Activated CD4-positive, alpha-beta T cell treated with anti-CD3 and anti-CD28 coated beads, Interleukin-2, amount 50 U/mL, for 48 hours (primary cell): ENCODE data around the gene FKBP2.

ENCODE experiments used
- DNase-seq, 2 experiments: peaks; one replicate each; pipeline ENCODE4 v3.0.0-alpha.2; 2020

FKBP2 gene

DNA sequence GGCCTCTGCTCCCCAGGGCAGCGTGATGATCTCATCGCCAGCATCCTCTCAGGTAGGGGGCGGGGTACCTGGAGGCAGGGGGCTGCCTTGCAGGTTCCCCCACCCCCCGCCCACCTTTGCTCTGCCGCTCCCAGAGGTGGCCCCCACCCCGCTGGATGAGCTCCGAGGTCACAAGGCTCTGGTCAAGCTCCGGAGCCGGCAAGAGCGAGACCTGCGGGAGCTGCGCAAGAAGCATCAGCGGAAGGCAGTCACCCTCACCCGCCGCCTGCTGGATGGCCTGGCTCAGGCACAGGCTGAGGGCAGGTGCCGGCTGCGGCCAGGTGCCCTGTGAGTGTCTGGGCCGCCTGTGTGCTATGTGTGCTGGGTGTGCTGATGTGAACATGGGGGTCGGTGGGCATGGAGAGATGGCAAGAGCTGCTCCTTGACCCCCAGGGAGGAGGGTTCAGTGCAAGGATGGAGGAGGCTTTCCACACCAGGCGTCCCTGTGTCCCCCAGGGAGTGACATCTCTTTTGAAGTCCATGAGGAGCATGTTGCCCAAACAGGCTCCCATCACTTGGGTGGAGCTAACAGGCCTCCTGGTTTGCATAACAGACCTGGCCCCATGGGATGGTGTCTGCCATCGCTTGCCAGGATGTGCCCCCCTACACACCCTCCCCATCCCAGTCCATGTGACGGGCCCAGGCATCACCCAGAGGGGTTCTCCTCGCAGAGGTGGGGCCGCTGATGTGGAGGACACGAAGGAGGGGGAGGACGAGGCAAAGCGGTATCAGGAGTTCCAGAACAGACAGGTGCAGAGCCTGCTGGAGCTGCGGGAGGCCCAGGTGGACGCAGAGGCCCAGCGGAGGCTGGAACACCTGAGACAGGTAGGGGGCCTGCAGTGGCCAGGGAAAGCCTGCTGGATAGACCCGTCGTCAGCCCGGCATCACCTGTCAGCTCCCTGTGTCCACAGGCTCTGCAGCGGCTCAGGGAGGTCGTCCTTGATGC is 24.6 kb downstream of the FKBP2 start:
- DNase-seq, result no peak

DNA sequence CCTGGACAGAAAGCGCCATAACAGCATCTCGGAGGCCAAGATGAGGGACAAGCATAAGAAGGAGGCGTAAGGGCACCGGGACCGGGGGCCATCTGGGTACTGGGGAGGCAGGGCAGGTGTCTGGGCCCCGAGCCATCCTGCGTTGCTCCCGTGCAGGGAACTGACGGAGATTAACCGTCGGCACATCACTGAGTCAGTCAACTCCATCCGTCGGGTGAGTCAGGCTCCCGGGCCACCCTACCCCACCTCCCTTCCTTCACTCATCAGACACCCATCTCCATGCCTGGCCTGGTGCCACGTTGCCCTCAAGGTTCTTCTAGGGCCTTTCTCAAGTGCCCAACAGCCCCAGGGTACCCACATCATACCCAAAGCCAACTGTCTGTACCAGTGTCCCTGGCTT is 25.4 kb downstream of the FKBP2 start:
- DNase-seq, result no peak

DNA sequence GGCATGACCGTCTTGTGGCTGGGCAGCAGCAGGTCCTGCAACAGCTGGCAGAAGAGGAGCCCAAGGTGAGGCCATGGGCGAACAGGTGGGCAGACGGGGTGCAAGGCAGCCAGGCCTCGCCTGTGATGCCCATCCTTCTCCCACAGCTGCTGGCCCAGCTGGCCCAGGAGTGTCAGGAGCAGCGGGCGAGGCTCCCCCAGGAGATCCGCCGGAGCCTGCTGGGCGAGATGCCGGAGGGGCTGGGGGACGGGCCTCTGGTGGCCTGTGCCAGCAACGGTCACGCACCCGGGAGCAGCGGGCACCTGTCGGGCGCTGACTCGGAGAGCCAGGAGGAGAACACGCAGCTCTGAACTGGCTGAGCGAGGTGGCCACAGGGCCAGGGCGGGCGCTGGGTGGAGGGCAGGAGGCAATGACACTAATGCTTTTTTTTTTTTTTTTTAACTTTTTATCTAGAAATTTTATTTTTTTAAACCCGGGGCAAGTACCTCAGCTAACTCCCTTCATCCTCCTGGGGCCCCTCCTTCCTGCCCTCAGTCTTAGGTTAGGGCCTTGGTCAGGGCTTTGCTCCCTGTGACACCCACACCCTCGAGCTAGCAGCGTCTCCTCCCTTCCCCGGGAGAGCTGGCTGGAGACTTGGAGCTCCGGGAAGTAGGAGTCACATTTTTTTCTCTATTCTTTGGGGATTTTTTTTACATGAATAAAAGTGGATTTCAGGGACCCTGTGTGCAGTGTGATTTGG is 26.5 kb downstream of the FKBP2 start:
- no peak for DNase-seq

DNA sequence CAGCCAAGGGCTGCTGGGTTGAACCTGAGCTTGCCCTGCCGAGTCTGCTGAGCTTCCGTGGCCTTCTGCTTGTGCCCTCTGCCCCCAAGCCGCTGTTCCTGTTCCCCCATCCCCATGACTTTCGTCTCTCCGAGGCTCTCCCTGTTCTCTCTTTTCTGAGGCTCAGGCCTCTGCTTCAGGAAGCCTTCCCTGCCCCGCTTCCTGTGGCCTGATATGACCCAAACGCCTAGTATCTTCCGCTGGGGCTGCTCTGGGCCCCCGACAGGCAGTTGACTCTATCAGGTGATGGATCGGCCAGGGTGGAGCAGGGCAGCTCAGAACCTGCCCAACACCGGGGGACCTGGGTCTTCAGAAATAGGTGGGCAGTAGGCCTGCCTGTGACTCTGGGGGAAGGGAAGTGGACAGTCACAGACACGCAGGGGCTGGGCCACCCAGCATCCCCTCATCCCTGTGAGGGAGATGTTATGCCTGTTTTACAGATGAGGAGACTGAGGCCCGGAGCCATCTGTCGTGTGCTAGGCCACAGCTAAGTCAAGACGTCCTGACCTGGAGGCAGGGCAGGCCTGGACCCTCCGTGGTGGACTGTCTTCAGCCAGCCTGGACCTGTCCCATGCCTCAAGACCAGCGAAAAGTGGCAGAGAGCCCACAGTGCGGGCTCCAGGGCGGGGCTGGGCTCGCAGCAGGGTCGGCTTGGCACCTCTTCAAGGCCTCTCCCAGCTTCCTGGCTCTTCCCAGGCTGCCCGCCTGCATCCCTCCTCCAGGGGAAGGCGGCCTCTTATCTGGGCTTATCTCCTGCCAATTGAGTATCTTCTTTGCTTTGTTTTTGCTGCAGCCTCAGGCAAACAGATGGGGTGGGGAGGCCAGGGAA is 27.4 kb downstream of the FKBP2 start:
- DNase-seq, result peak in 1 of 2 experiments; percentile 11

DNA sequence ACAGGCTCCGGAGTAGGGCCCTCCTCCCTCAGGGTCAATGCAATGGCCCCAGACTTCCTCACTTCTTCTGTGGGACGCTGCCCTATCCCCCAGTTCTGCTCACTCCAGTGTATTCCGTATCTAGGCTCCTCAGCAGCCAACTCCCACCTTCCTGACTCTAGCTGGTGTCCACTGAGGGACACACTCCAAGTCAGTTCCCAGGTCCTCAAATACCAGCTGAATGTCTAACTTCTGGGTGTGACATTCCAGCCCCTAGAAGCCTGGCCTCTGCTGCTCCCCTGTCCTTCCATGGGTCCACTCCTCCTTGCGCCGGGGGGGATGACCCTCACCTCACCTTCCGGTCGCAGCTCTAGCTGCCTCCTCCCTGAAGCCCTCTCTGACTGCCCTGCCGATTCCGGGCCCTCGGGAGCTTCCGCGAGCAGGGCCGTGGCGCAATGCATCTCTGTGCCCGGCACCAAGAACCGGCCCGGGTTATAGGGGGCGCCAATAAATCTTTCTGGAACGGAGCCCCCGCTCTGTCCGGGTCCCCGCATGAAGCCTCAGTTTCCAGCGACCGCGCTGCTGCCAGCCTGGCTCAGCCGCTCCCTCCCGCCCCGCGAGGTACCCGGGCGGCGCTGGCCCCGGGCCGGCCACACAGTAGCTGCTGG is 28.1 kb downstream of the FKBP2 start:
- peak; percentile 56 to 60 for DNase-seq

DNA sequence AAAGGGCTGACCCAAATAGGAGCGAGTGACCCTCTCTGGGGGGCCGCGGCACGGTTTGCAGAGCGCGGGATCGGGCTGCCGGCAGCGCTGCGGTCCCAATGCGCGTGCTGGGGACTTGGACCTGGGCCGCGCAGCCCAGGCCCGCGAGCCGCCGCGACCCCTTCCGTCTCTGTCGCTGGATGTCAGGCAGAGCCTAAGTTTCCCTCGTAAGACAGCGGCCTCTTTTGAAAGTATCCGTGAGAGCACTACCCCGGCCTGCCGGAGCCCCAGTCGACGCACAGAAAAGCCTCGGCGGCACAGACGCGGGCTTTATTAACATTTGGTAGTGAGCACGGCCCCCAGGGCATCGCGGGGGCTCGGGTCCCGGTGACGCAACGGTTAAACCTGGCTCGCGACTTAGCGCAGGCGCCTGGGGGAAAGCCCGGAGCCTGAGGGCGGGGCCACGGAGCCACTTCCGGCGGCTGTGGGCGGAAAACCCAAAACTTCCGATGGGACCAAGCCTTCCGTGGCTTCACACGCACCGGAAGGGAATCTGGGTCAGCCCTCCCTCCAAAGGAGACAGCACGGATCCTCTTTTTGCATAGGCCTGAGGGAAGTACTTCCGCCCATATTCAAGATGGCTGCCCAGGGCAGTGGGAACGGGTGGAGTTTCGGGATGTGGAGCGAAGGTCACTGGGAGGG is 28.8 kb downstream of the FKBP2 start:
- DNase-seq, result peak; percentile 98 to 99

DNA sequence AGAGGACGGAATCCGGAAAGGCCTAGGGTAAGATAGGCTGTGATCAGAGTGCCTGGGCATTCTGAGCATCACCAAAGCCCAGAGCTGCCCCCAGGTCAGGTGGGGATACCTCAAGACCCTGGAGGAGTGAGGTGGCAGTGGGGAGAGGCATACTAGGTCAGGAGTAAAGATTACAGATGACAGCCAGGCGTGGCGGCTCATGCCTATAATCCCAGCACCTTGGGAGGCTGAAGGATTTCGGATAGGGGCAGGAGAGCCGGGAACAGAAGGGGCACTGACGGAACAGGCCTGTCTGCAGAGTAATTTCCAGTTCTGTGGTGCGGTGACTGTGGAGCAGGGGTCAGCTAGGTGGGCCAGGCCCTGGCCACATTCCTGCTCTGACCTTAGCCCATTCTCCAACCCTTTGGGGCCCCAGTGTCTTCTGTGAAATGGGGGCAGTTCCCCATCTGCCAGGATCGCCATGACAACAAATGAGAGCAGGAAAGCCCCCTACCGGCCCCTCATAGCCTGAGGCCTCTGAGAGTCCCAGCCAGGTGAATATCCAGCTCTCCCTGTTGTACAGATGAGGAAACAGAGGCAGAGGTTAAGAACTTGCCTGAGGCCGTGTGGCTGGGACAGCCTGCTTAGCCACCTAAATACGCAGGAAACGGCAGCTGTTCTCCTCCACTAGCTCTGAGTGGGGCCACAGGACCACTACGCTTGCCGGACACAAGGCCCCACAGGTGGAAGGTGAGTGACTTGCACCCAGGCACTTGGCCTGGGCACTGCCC is 34.3 kb downstream of the FKBP2 start:
- DNase-seq, result no peak

DNA sequence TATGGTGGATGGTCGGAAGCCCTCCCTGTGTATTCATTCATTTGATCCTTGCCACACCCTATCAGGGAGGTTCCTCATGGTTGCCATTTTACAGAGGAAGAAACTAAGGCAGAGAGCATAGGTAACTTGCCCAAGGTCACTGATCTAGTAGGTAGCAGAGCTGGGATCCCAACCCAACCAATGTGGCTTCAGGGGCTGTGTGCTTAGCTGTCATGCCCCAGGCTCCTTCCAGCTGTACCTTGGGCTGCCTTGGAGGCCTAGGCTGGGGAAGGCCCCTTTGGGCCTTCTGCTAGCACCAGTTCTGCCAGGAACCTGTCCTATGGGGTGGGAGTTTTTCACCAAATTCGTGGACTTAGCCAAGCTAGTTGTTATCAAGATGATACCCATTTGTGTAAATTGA is 34.9 kb downstream of the FKBP2 start:
- DNase-seq, result no peak

DNA sequence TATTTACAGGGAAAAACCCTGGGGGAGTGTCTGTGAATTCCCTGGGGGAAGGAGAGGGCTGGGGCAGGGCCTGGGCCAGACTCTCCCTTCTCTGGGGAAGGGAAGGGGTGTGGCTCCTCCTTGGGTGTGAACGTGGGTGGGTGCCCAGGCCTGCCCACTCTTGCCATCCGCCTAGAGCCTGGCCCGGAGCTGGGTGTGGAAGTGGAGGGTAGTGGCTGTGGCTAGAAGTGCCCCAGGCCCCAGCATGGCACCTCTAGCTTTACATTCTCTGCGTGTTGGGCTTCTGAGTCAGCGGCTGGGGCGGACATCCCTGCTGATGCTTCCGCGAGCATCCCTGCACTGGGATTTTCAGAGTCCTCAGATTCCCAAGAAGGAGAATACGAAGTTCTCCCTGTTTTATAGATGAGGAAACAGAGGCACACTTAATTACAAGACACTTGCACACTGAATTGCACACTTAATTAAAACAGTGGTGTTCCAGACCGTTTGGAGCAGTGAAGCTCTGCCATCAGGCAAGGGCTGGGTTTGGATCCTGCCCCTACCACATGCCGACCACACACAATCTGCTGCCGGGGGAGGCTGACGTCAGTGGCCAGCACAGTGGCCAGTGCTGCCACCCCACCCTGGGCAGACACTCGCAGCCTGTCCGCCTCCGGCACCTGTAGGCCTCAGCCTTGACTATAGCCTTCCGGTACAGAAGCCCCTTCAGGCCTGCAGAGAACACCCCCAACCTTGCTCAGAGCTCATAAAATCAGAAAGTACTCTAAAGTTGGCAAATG is 35.9 kb downstream of the FKBP2 start:
- no peak for DNase-seq

DNA sequence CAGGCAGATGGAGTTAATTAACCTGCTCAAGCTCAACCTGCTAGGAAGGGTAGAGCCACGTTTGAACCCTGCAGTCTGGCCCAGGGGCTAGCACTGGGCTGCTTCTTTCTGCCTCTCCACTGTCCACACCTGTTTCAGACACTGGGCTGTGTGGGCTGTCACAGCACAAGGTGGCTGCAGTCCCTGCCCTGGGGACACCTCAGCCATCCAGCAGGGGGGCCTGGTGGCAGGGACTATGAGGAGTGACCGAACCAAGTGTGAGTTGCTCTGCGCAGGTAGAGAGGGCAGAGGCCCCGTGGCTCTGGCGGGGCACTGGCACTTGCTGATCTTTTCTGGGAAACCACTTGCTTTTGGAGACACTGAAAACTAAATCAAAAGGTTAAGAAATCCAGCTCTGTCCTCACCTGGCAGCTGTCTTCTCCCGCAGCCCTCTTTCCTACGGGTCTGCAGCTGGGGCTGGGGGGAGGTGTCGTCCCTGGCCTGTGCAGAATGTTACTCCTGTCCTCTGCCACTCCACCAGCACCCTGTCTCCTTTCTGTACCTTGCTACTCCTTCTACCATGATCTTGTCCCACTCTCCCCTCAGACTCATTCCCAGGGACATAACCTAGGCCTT is 37.8 kb downstream of the FKBP2 start:
- no peak for DNase-seq

DNA sequence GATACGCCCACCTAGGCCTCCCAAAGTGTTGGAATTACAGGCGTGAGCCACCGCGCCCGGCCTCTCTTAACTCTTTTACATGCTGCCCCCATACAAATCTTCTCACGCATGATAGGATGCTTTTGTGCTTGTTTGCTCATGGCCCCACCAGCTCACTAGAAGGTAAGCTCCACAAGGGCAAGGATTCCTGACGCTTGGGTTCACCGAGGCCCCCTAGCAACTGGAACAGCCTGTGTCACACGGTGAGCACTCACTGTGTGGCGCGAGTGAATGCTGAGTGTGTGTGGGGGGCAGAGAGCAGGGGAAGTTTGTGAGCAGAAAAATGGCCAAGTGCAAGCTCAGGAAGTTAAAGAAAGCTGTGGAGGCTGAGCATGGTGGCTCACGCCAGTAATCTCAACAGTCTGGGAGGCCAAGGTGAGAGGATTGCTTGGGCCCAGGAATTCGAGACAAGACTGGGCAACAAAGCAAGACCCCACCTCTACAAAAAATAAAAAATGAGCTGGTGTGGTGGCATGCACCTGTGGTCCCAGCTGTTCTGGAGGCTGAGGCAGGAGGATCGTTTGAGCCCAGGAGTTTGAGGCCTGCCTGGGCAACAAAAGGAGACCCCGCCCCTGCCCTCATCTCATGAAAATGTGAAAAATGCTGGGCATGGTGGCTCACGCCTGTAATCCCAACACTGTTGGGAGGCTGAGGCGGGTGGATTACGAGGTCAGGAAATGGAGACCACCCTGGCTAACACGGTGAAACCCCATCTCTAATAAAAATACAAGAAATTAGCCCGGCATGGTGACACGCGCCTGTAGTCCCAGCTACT is 41.3 kb downstream of the FKBP2 start:
- DNase-seq, result no peak

DNA sequence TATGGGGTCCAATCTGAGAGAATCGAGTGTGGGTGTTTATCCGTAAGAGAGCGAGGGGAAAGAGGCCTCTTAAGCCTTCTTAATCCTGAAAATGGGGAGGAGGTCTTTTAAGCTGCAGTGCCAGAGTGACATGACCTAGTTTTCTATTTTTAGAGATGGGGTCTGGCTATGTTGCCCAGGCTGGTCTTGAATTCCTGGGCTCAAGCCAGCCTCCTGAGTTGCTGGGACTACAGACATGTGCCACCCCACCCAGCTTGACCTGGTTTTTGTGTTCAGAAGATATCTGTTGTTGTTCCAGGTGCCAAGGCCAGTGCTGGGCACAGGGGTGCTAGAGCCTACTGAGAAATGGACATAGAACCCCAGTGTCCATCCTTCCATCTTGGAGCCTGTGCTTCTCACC is 42.2 kb downstream of the FKBP2 start:
- DNase-seq, result no peak

DNA sequence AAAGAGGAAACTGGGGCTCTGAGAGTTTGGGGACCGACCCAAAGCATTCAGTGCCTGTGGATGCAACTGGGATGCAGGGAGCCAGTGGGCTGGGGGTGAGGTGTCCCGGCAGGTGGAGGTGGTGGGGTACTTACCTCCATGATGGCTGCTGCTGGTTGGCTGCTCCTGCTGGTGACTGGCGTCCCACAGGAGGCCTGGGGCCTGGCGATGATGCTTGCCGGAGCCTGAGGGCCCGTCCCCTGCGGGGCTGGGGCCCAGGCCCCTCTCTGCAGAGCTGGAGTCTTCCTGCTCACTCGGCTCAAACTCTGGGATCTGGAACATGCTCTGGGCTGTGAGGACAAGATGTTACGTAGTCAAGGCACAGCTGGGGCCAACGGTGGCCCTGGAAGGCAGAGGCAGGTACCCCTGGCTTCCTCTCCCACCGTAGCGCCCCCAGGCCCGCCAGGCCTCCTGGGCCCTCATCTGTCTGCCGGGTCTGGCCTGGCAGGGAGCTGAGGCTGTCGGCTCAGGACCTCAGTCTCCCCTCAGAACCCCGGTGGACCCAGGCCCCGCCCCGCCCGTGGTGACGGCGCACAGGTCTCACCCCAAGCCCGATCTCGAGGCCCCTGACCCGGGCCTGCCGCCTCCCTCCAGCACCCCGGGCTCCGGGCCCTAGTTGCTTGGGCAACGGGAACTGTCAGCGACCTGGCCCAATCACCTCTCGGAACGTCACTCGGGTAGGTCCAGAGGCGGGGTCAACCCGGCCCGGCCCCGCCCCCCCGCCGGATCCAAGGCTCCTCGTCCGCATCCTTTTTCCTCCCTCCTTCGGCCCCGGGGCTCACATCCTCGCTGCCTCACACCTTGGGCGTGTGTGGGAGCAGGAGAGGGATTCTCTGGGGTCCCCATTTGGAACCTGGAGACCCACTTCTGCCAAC is 43.4 kb downstream of the FKBP2 start, which contains the start of gene BAD:
TSS of gene BAD (minus strand) at position 618 of the 914 bp plus-strand sequence. CDS start at position 321, 297 bp downstream.
- peak; percentile 95 for DNase-seq

DNA sequence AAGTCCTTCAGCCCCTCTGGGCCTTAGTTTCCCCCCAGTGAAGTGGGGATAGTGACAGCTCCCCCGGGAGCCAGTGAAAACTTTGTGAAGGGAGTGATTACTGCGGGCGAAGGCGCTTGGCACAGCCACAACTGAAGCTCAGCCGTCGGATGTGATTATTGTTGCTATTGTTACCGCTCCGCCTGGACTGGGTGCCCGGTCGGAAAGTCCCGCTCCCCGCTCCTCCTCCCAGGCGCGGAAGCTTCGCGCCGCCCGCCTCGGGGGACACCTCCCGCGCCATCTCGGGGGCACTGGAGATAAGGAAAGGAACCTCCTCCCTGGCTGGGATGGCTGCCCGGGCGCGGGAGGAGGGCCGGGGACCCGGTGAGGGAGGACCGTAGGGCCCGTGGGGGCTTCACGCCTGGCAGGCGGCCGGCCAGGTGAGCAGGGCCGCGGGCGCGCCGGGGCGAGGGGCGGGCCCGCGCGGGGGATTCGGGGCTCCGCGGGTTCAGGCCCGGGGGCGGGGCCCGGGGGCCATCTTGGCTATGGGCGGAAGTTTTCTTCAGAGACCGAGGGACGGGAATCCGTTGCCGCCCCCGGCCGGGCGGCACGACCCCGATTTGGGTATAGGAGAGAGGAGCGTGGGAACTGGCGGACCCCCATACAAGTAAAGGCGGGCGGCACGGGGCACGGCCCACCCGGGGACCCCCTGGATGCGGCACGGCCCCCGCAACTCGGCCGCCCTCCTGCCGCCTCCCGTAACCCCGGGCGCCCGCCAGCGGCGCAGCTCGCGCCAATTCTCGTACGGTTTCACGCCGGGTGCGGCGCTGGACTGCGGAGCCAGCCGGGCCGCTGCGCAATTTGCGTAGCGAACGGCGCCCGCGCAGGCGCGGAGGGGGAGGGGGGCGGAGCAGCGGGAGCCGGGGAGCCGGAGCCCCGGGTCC is 44.3 kb downstream of the FKBP2 start, which contains the start of gene GPR137:
TSS of gene GPR137 (plus strand) at position 887 of the 923 bp plus-strand sequence. CDS start 677 bp downstream, outside the sequence.
- peak; percentile 89 to 91 for DNase-seq

DNA sequence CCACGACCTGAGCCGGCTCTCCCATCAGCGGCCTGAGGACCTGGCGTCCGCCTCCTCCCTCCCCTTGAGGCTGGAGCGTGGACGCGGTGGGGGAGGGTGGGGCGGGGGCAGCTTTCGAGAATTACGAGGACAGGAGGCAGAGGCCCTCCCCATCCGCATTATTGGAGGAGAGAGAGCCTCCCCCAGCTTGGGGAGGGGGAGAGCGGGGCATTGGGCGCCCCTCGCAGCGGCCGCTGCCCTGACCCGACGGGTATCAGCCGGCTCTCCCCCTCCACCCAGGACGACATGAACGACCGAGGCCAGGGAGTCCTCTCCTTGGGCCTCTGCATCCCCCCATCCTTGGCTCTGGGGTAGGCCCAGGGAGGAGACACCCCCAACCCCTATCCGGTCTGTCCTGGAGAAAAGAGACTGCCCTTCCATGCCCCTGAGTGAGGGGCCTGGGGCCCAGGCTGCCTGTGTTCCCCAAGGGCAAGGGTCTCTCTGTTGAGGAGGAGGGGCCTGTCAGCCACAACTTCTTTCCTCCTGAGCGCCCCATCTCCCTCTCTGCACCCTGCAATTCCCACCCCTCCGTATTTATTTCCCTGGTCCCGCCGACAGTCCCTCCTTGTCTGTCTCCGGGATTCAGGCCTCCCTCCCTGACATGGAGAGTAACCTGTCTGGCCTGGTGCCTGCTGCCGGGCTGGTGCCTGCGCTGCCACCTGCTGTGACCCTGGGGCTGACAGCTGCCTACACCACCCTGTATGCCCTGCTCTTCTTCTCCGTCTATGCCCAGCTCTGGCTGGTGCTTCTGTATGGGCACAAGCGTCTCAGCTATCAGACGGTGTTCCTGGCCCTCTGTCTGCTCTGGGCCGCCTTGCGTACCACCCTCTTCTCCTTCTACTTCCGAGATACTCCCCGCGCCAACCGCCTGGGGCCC is 45.2 kb downstream of the FKBP2 start:
- DNase-seq, result peak in 1 of 2 experiments; percentile 38
